Left ventricle myocardium inferior (tissue), 1 donor: ENCODE measurements around the gene OST4. TPM values are rescaled to one million over a fixed set of nuclear protein-coding genes. Genes with fewer than 3 reads are reported as not detected.
A peak's percentile ranks its signal among the peaks of the same experiment; 100 is the strongest.

Experiments
- DNase-seq: peaks from one replicate; pipeline ENCODE4 v3.0.0-alpha.2; 2020
- H3K27ac ChIP-seq: fragments of 200-600 bp; replicated peaks from 2 replicates; pipeline ENCODE4 v1.8.0; 2021
- H3K27me3 ChIP-seq: fragments of 200-600 bp; 2 replicates; pipeline ENCODE4 v1.8.0; 2021; ENCODE audit warnings: low read depth
- H3K36me3 ChIP-seq: fragments of 200-600 bp; 2 replicates; pipeline ENCODE4 v1.8.0; 2021
- H3K4me1 ChIP-seq: fragments of 200-600 bp; 2 replicates; pipeline ENCODE4 v1.8.0; 2021
- H3K4me3 ChIP-seq: fragments of 200-600 bp; 2 replicates; pipeline ENCODE4 v1.8.0; 2021; ENCODE audit warnings: mild to moderate bottlenecking, moderate library complexity
- H3K9me3 ChIP-seq: fragments of 200-600 bp; replicated peaks from 2 replicates; pipeline ENCODE4 v1.8.0; 2021
- intact Hi-C: fragments of 100-400 bp; cut with micrococcal nuclease; formaldehyde crosslinking; loops from one replicate; pipeline ENCODE4 v1.11.0; 2022
- total RNA-seq: library from RNA; stranded (reverse); fragmentation: NEBNext Ultra II Directional; extraction: Animal tissue kit (Norgen Biotek cat#: 25700); gene quantifications from one replicate; pipeline ENCODE4 v1.2.1, GENCODE V29; 2021
- TF ChIP-seq, protein P1 (sequence below): fragments of 200-600 bp; IDR thresholded peaks from 2 replicates; pipeline ENCODE4 v1.8.0; 2021; ENCODE audit warnings: antibody characterized with exemption, mild to moderate bottlenecking, borderline replicate concordance
- donor health status: DM: no; HTN: yes; CAD: no; lungs with severe emphysema.

The OST4 gene
- total RNA-seq, 1 donor from 2014 or later: 354 TPM

DNA sequence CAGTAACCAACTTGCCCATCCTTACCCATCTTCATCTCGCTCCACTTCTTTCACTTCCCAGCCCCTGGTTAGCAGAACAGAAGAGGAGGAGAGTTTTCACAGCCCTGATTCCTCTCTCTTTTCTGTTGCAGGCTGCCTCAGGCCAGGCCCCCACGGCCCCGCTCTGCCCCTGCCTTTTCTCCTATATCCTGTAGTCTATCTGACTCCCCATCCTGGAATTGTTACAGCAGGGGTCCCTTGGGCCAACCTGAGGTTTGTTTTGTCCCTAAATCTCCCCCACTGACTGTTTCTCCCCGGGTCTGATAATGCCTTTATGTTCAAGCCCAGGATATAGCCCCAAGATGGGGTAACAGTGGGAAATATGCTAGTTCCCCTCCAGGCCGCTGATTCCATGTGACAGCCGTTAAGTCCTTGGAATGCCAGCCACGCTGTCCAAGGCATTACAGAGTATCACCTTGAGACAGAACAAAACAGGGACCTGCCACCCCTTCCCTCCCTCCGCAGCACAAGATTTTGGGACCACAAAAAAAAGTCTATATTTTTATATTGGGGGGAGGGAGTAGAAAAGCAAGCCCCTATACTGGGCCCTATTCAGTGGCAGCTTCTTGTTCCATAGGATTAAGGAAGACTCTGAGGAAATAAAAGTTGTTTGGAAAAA, 1.4 kb downstream of the OST4 start:
- Histone ChIP-seq H3K4me3 (peak overlapping the region; percentile 94), H3K36me3 (peaks cover 32% of the 10 kb centered on the region), H3K4me1 (peaks cover 69% of the 10 kb centered on the region), H3K27ac (peak overlapping the region; percentile 93), H3K9me3 (no peaks in the 10 kb centered on the region), H3K27me3 (no peaks in the 10 kb centered on the region)
- DNase-seq: no peak
- intact Hi-C loops: no loop called here
- TF ChIP-seq, protein P1, sequence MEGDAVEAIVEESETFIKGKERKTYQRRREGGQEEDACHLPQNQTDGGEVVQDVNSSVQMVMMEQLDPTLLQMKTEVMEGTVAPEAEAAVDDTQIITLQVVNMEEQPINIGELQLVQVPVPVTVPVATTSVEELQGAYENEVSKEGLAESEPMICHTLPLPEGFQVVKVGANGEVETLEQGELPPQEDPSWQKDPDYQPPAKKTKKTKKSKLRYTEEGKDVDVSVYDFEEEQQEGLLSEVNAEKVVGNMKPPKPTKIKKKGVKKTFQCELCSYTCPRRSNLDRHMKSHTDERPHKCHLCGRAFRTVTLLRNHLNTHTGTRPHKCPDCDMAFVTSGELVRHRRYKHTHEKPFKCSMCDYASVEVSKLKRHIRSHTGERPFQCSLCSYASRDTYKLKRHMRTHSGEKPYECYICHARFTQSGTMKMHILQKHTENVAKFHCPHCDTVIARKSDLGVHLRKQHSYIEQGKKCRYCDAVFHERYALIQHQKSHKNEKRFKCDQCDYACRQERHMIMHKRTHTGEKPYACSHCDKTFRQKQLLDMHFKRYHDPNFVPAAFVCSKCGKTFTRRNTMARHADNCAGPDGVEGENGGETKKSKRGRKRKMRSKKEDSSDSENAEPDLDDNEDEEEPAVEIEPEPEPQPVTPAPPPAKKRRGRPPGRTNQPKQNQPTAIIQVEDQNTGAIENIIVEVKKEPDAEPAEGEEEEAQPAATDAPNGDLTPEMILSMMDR: no peak

DNA sequence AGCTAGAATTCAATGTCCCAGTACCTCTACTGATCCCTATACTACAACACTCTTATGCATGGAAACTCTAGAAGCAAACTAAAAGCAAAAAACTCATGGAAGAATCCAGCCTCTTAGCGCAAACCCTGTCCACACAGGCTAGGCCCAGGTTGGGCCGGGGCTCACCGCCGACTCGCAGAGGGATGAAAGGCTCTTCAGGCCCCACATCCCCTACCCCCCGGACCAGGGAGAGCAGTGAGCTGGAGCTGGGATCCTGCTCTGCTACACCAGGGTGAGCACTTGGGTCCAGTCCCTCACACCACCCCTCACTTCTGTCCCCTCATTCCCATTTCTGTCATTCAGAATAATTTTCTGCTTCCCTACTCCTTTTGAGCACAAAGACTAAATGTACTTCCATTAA, 2.0 kb downstream of the OST4 start:
- Histone ChIP-seq H3K27me3 (no peaks in the 10 kb centered on the region), H3K36me3 (peaks cover 32% of the 10 kb centered on the region), H3K9me3 (no peaks in the 10 kb centered on the region), H3K27ac (peak overlapping the region; percentile 93), H3K4me1 (peaks cover 62% of the 10 kb centered on the region), H3K4me3 (no peak overlapping the region)
- DNase-seq: no peak
- intact Hi-C loops: no loop called here
- TF ChIP-seq, protein P1: no peak

DNA sequence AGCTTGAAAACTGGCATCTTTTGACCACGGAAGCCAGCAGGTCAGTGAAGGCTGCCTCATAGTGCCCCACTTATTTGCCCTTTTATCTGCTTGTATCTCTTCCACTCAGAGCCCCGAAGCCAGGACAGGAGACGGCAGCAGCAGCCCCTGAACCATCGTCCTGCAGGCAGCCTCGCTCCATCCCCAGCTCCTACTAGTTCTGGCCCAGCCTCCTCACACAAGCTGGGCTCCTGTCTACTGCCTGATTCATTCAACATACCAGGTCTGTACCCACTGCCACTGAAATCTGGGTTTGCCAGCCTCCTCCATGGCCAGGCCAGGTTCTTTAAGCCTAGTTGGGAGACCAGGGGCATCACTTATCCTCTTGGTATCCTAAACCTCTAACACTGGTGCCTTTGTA, 4.1 kb downstream of the OST4 start:
- DNase-seq: no peak
- TF ChIP-seq, protein P1: no peak
- H3K4me3 ChIP-seq: no peak overlapping the region
- peaks cover 55% of the 10 kb centered on the region for H3K4me1 ChIP-seq
- no peaks in the 10 kb centered on the region for H3K27me3 ChIP-seq
- no peak overlapping the region for H3K27ac ChIP-seq
- intact Hi-C loops: no loop called here
- H3K36me3 ChIP-seq: peaks cover 32% of the 10 kb centered on the region
- no peaks in the 10 kb centered on the region for H3K9me3 ChIP-seq

DNA sequence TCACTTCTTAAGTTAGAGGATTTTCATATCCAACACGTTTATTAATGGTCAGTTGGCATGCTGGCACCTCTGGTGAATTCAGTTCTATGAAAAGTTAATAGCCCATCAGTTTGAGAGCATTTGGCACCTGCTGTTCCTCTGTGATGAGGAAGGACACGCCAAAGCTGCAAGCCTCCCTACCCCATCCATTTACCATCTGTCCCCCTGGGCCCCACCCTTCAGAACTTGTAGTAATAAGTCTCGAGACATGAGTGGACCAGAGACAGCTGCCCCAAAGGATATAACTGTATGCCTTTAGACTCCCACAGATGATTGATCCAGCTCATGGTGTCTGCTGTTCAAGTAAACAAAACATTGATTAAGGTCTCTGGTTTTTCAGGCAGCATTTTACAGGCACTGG, 6.3 kb downstream of the OST4 start:
- DNase-seq: no peak
- TF ChIP-seq, protein P1: no peak
- peaks cover 36% of the 10 kb centered on the region for H3K4me1 ChIP-seq
- no peak overlapping the region for H3K4me3 ChIP-seq
- no peaks in the 10 kb centered on the region for H3K27me3 ChIP-seq
- no peak overlapping the region for H3K27ac ChIP-seq
- peaks cover 36% of the 10 kb centered on the region for H3K36me3 ChIP-seq
- intact Hi-C loops: no loop called here
- H3K9me3 ChIP-seq: no peaks in the 10 kb centered on the region

DNA sequence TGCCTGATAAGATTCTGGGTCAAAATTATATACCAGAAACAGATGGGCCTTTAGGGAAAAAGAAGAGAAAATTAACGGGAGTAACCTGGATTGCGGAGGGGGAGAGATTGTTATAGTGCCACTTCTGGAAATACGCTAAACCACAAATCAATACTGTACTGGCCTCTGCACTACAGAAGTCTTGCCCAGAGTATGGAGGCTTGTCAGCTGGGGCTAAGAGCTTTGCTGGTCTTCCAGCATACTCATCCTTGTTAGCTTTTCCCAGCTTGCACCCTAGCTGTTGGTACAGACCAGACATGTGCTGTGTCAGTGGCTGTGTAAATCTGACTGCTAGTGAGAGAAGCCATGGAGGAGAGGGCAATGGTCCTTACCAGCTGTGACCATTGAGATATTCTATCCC, 11.1 kb downstream of the OST4 start:
- intact Hi-C loops: no loop called here

More for the DNA sequence above, 11.1 kb downstream of the OST4 start:
- H3K4me1 ChIP-seq: peaks cover 21% of the 10 kb centered on the region
- no peaks in the 10 kb centered on the region for H3K9me3 ChIP-seq
- H3K27ac ChIP-seq: no peak overlapping the region
- H3K36me3 ChIP-seq: peaks cover 48% of the 10 kb centered on the region
- H3K27me3 ChIP-seq: no peaks in the 10 kb centered on the region
- no peak overlapping the region for H3K4me3 ChIP-seq
- TF ChIP-seq, protein P1: no peak
- no peak for DNase-seq
